CD4-positive, alpha-beta T cell treated with Interferon gamma for 1 hour (primary cell): ENCODE results near the gene XKR7.
"Not testable (repeated sequence)": the region's sequence is repeated elsewhere in the genome, so short reads cannot be mapped to it uniquely, and the experiment has no call there.

Experiments used
- DNase-seq: peaks from one replicate; pipeline ENCODE4 v3.0.0-alpha.2; 2020

The XKR7 gene

GRCh38 chr20:31967830-31968249 lies at the start of gene XKR7:
Gene XKR7, plus strand, starts transcription at chr20:31968151. Its CDS starts 25 bp downstream, at chr20:31968176.
- DNase-seq: peak; percentile 29

- DNase-seq: no peak
Measured at GRCh38 chr20:31918466-31919105, 49.4 kb upstream of the XKR7 start.

GRCh38 chr20:31919410-31920155 lies 48.4 kb upstream of the XKR7 start:
- no peak for DNase-seq

GRCh38 chr20:31920275-31920855 lies 47.6 kb upstream of the XKR7 start:
- DNase-seq: no peak

GRCh38 chr20:31921480-31921879 lies 46.5 kb upstream of the XKR7 start:
- DNase-seq: not testable (repeated sequence)

- no peak for DNase-seq
Measured at GRCh38 chr20:31922181-31922580, 45.8 kb upstream of the XKR7 start.

GRCh38 chr20:31922588-31922987 lies 45.4 kb upstream of the XKR7 start:
- DNase-seq: no peak

GRCh38 chr20:31923388-31924331 lies 44.3 kb upstream of the XKR7 start:
- no peak for DNase-seq

GRCh38 chr20:31924561-31924960 lies 43.4 kb upstream of the XKR7 start:
- DNase-seq: no peak

GRCh38 chr20:31925631-31926030 lies 42.3 kb upstream of the XKR7 start:
- no peak for DNase-seq

GRCh38 chr20:31926493-31926892 lies 41.5 kb upstream of the XKR7 start:
- no peak for DNase-seq

- DNase-seq: no peak
Measured at GRCh38 chr20:31927627-31928159, 40.3 kb upstream of the XKR7 start.

GRCh38 chr20:31929631-31930030 lies 38.3 kb upstream of the XKR7 start:
- not testable (repeated sequence) for DNase-seq

GRCh38 chr20:31930779-31931178 lies 37.2 kb upstream of the XKR7 start:
- no peak for DNase-seq

GRCh38 chr20:31933698-31934097 lies 34.3 kb upstream of the XKR7 start:
- DNase-seq: no peak

GRCh38 chr20:31934491-31934890 lies 33.5 kb upstream of the XKR7 start:
- DNase-seq: no peak

GRCh38 chr20:31934968-31935764 lies 32.8 kb upstream of the XKR7 start:
- DNase-seq: no peak

- DNase-seq: no peak
Measured at GRCh38 chr20:31936420-31936819, 31.5 kb upstream of the XKR7 start.

- DNase-seq: no peak
Measured at GRCh38 chr20:31937820-31938219, 30.1 kb upstream of the XKR7 start.

- no peak for DNase-seq
Measured at GRCh38 chr20:31939661-31940060, 28.3 kb upstream of the XKR7 start.

- no peak for DNase-seq
Measured at GRCh38 chr20:31943052-31943471, 24.9 kb upstream of the XKR7 start.

GRCh38 chr20:31945319-31945718 lies 22.6 kb upstream of the XKR7 start:
- DNase-seq: no peak
